CD4-positive, alpha-beta memory T cell (primary cell): ENCODE results near the gene HOXB5. TPM values are rescaled to one million over a fixed set of nuclear protein-coding genes. Genes with fewer than 3 reads are reported as not detected.

Experiments used
- CTCF ChIA-PET: fragments of 350-600 bp; sonication (Branson Sonifier 250); formaldehyde crosslinking; loops from one replicate; lab custom pipeline; 2021; ENCODE audit warnings: inconsistent platforms; ENCODE audit not compliant: partially characterized antibody; lab: Charles Lee
- POLR2A ChIA-PET: fragments of 350-600 bp; sonication (Branson Sonifier 250); formaldehyde crosslinking; loops from one replicate; lab custom pipeline; 2021; ENCODE audit not compliant: partially characterized antibody; lab: Charles Lee
- DNase-seq, 5 donors: peaks; one replicate each; pipeline versions ENCODE4 v3.0.0 to v3.0.0-alpha.2; 2020 to 2022; ENCODE audit warnings: mixed read lengths in 1 of 5
- H3K27ac ChIP-seq: one replicate; pipeline ENCODE4 v1.7.0; 2013; ENCODE audit warnings: low read depth, low read length
- H3K27me3 ChIP-seq: 2 replicates; pipeline ENCODE4 v1.7.0; 2013; ENCODE audit warnings: mild to moderate bottlenecking, low read length, moderate library complexity; ENCODE audit not compliant: insufficient read depth
- H3K36me3 ChIP-seq: 2 replicates; pipeline ENCODE4 v1.7.0; 2013; ENCODE audit warnings: mild to moderate bottlenecking, low read length, moderate library complexity; ENCODE audit not compliant: insufficient read depth
- H3K4me1 ChIP-seq: 2 replicates; pipeline ENCODE4 v1.7.0; 2013; ENCODE audit warnings: mild to moderate bottlenecking, low read length, moderate library complexity; ENCODE audit not compliant: insufficient read depth
- H3K4me3 ChIP-seq, 2 donors: one replicate each; pipeline ENCODE4 v1.7.0; 2013; ENCODE audit warnings: low read length in 2 of 2, mild to moderate bottlenecking in 1 of 2
- H3K9me3 ChIP-seq, 2 donors: one replicate each; pipeline ENCODE4 v1.7.0; 2013; ENCODE audit warnings: low read length in 2 of 2, control low read depth in 1 of 2; ENCODE audit not compliant: control insufficient read depth in 1 of 2
- H3K27ac Mint-ChIP-seq, 7 donors: one replicate each; pipeline ENCODE4 v1.8.0; 2020 to 2021; ENCODE audit warnings: mixed read lengths in 7 of 7, mild to moderate bottlenecking in 6 of 7, inconsistent platforms in 3 of 7, moderate library complexity in 3 of 7
- H3K27me3 Mint-ChIP-seq, 2 donors: one replicate each; pipeline ENCODE4 v1.8.0; 2020 to 2021; ENCODE audit warnings: mixed read lengths in 2 of 2
- H3K36me3 Mint-ChIP-seq, 2 donors: one replicate each; pipeline ENCODE4 v1.8.0; 2020 to 2021; ENCODE audit warnings: mixed read lengths in 2 of 2, inconsistent platforms in 1 of 2, mild to moderate bottlenecking in 1 of 2
- H3K4me1 Mint-ChIP-seq, 4 donors: one replicate each; pipeline ENCODE4 v1.8.0; 2020 to 2021; ENCODE audit warnings: mixed read lengths in 4 of 4, mild to moderate bottlenecking in 1 of 4
- H3K4me3 Mint-ChIP-seq, 8 donors: one replicate each; pipeline ENCODE4 v1.8.0; 2020 to 2021; ENCODE audit warnings: mixed read lengths in 8 of 8, mild to moderate bottlenecking in 7 of 8, moderate library complexity in 6 of 8, inconsistent platforms in 3 of 8
- H3K9me3 Mint-ChIP-seq, 8 donors: one replicate each; pipeline ENCODE4 v1.8.0; 2020 to 2021; ENCODE audit warnings: mixed read lengths in 8 of 8, mild to moderate bottlenecking in 5 of 8, inconsistent platforms in 3 of 8, moderate library complexity in 1 of 8
- intact Hi-C: fragments of 100-400 bp; cut with micrococcal nuclease; formaldehyde crosslinking; loops from one replicate; pipeline ENCODE4 v1.15.1; 2023
- polyA plus RNA-seq, 2 donors: library from polyadenylated mRNA; unstranded; fragments of 300-500 nt; fragmentation: Illumina TruSeq; gene quantifications; one replicate each; pipeline ENCODE4 v1.2.3, GENCODE V29; 2021
- total RNA-seq, 2 experiments: library from RNA; stranded (reverse); gene quantifications; one replicate each; pipeline ENCODE4 v1.2.3, GENCODE V29; 2021

Gene HOXB5
- total and polyA plus RNA-seq, 4 experiments from 2014 or later: not detected

- H3K9me3 Mint-ChIP-seq: no peaks in the 10 kb centered on the region
- DNase-seq: no peak
- H3K4me3 Mint-ChIP-seq: no peak overlapping the region
- ChIA-PET CTCF (no interaction called here), POLR2A (no interaction called here)
- peaks cover 6 to 18% (median 9%) of the 10 kb centered on the region in 4 donors for H3K4me1 Mint-ChIP-seq
- Histone ChIP-seq H3K27ac (no peak overlapping the region), H3K4me3 (no peak overlapping the region), H3K9me3 (no peaks in the 10 kb centered on the region), H3K27me3 (no peaks in the 10 kb centered on the region), H3K36me3 (no peaks in the 10 kb centered on the region), H3K4me1 (peaks cover 10% of the 10 kb centered on the region)
- H3K36me3 Mint-ChIP-seq: peaks cover 0 to 4% of the 10 kb centered on the region in 2 donors
- H3K27ac Mint-ChIP-seq: no peak overlapping the region
- intact Hi-C loops: no loop called here
- H3K27me3 Mint-ChIP-seq: peaks cover 0 to 11% of the 10 kb centered on the region in 2 donors
Observed at GRCh38 chr17:48571024-48571818, 22.4 kb downstream of the HOXB5 start.

GRCh38 chr17:48570325-48571023 lies 23.1 kb downstream of the HOXB5 start:
- Histone ChIP-seq H3K36me3 (no peaks in the 10 kb centered on the region), H3K4me3 (no peak overlapping the region), H3K4me1 (peaks cover 3% of the 10 kb centered on the region), H3K27me3 (no peaks in the 10 kb centered on the region), H3K27ac (no peak overlapping the region), H3K9me3 (no peaks in the 10 kb centered on the region)
- Mint-ChIP-seq H3K9me3 (no peaks in the 10 kb centered on the region), H3K4me1 (peaks cover 1 to 12% (median 8%) of the 10 kb centered on the region in 4 donors), H3K4me3 (no peak overlapping the region), H3K27ac (no peak overlapping the region), H3K27me3 (peaks cover 0 to 11% of the 10 kb centered on the region in 2 donors), H3K36me3 (peaks cover 0 to 4% of the 10 kb centered on the region in 2 donors)
- ChIA-PET POLR2A (interaction anchor here (0.5 to 0.8 kb wide), 3 partner anchors 24 to 65 kb away, joined by 3 read pairs; no protein-coding TSS in a partner anchor), CTCF (interaction anchor here (1.2 kb wide), 1 partner anchor 23 kb away, joined by 3 read pairs; the partner anchor contains the start of gene HOXB5)
- no peak for DNase-seq
- intact Hi-C loops: no loop called here

- Histone ChIP-seq H3K27ac (no peak overlapping the region), H3K4me3 (no peak overlapping the region), H3K27me3 (no peaks in the 10 kb centered on the region), H3K4me1 (peaks cover 3% of the 10 kb centered on the region), H3K9me3 (no peaks in the 10 kb centered on the region), H3K36me3 (no peaks in the 10 kb centered on the region)
- Mint-ChIP-seq H3K36me3 (peaks cover 0 to 4% of the 10 kb centered on the region in 2 donors), H3K4me3 (no peak overlapping the region), H3K4me1 (peaks cover 1 to 9% (median 8%) of the 10 kb centered on the region in 4 donors), H3K27ac (no peak overlapping the region), H3K27me3 (peaks cover under 1 to 11% of the 10 kb centered on the region in 2 donors), H3K9me3 (no peaks in the 10 kb centered on the region)
- intact Hi-C loops: no loop called here
- ChIA-PET POLR2A (interaction anchor here (0.5 to 0.8 kb wide), 4 partner anchors 24 to 233 kb away, joined by 3 read pairs; no protein-coding TSS in a partner anchor), CTCF (interaction anchor here (1.2 kb wide), 1 partner anchor 23 kb away, joined by 3 read pairs; the partner anchor contains the start of gene HOXB5)
- DNase-seq: no peak
Observed at GRCh38 chr17:48569674-48570324, 23.8 kb downstream of the HOXB5 start.

- H3K9me3 ChIP-seq: no peaks in the 10 kb centered on the region
- H3K4me1 ChIP-seq: peaks cover 3% of the 10 kb centered on the region
- no peak overlapping the region for H3K4me3 ChIP-seq
- peak overlapping the region in 1 of 7 donors; percentile 48 for H3K27ac Mint-ChIP-seq
- peak overlapping the region in 1 of 8 donors; percentile 27 for H3K4me3 Mint-ChIP-seq
- no peak for DNase-seq
- intact Hi-C loops: no loop called here
- ChIA-PET CTCF (interaction anchor here (1.2 kb wide), 1 partner anchor 24 kb away, joined by 3 read pairs; the partner anchor contains the start of gene HOXB5), POLR2A (interaction anchor here (0.6 to 0.8 kb wide), 2 partner anchors 28 to 232 kb away, joined by 3 read pairs; no protein-coding TSS in a partner anchor)
- peaks cover 1 to 9% (median 8%) of the 10 kb centered on the region in 4 donors for H3K4me1 Mint-ChIP-seq
- peaks cover 0 to 4% of the 10 kb centered on the region in 2 donors for H3K36me3 Mint-ChIP-seq
- no peaks in the 10 kb centered on the region for H3K9me3 Mint-ChIP-seq
- H3K27me3 ChIP-seq: no peaks in the 10 kb centered on the region
- no peak overlapping the region for H3K27ac ChIP-seq
- H3K27me3 Mint-ChIP-seq: peaks cover 1 to 11% of the 10 kb centered on the region in 2 donors
- H3K36me3 ChIP-seq: no peaks in the 10 kb centered on the region
Observed at GRCh38 chr17:48569240-48569582, 24.4 kb downstream of the HOXB5 start.

GRCh38 chr17:48568499-48569239 lies 24.9 kb downstream of the HOXB5 start:
- H3K36me3 ChIP-seq: no peaks in the 10 kb centered on the region
- H3K4me1 ChIP-seq: peaks cover 3% of the 10 kb centered on the region
- peaks cover 1 to 9% (median 8%) of the 10 kb centered on the region in 4 donors for H3K4me1 Mint-ChIP-seq
- intact Hi-C loops: no loop called here
- POLR2A ChIA-PET: interaction anchor here (0.6 kb wide), 1 partner anchor 232 kb away, joined by 3 read pairs; no protein-coding TSS in a partner anchor
- no peaks in the 10 kb centered on the region for H3K27me3 ChIP-seq
- H3K36me3 Mint-ChIP-seq: peaks cover 0 to 4% of the 10 kb centered on the region in 2 donors
- H3K27me3 Mint-ChIP-seq: peaks cover 1 to 11% of the 10 kb centered on the region in 2 donors
- no peaks in the 10 kb centered on the region for H3K9me3 Mint-ChIP-seq
- no peaks in the 10 kb centered on the region for H3K9me3 ChIP-seq
- no peak overlapping the region for H3K27ac ChIP-seq
- no peak for DNase-seq
- no peak overlapping the region for H3K4me3 ChIP-seq
- CTCF ChIA-PET: interaction anchor here (1.3 to 1.4 kb wide), 2 partner anchors 23 to 56 kb away, joined by 3 to 5 read pairs; no protein-coding TSS in a partner anchor
- no peak overlapping the region for H3K27ac Mint-ChIP-seq
- peak overlapping the region in 5 of 8 donors; percentile 0 to 39 (median 13) for H3K4me3 Mint-ChIP-seq

GRCh38 chr17:48567646-48568354 lies 25.8 kb downstream of the HOXB5 start:
- intact Hi-C loops: no loop called here
- ChIA-PET CTCF (interaction anchor here (1.3 to 1.4 kb wide), 2 partner anchors 22 to 55 kb away, joined by 3 to 5 read pairs; no protein-coding TSS in a partner anchor), POLR2A (no interaction called here)
- Histone ChIP-seq H3K27me3 (no peaks in the 10 kb centered on the region), H3K27ac (no peak overlapping the region), H3K36me3 (no peaks in the 10 kb centered on the region), H3K4me3 (no peak overlapping the region), H3K4me1 (peaks cover 3% of the 10 kb centered on the region), H3K9me3 (no peaks in the 10 kb centered on the region)
- Mint-ChIP-seq H3K9me3 (no peaks in the 10 kb centered on the region), H3K27ac (no peak overlapping the region), H3K27me3 (peaks cover 3 to 11% of the 10 kb centered on the region in 2 donors), H3K36me3 (peaks cover 0 to 4% of the 10 kb centered on the region in 2 donors), H3K4me3 (no peak overlapping the region), H3K4me1 (peaks cover 1 to 9% (median 6%) of the 10 kb centered on the region in 4 donors)
- no peak for DNase-seq
